Skeletal muscle tissue (tissue), 4 donors: ENCODE results near the gene CELA3A. TPM values are rescaled to one million over a fixed set of nuclear protein-coding genes. Genes with fewer than 3 reads are reported as not detected.
"Not testable (repeated sequence)": the region's sequence is repeated elsewhere in the genome, so short reads cannot be mapped to it uniquely, and the experiment has no call there.

Experiments
- H3K27ac ChIP-seq: one replicate; pipeline ENCODE4 v1.7.0; 2013; ENCODE audit warnings: mild to moderate bottlenecking, low read depth, low read length, inconsistent platforms
- H3K27me3 ChIP-seq, 3 donors: one replicate each; pipeline ENCODE4 v1.7.0; 2013; ENCODE audit warnings: low read length in 3 of 3; ENCODE audit not compliant: control insufficient read depth in 3 of 3, insufficient read depth in 3 of 3
- H3K36me3 ChIP-seq, 3 donors: one replicate each; pipeline ENCODE4 v1.7.0; 2013; ENCODE audit warnings: low read length in 3 of 3; ENCODE audit not compliant: control insufficient read depth in 3 of 3, insufficient read depth in 3 of 3
- H3K4me1 ChIP-seq, 3 donors: one replicate each; pipeline ENCODE4 v1.7.0; 2013; ENCODE audit warnings: low read length in 3 of 3, mild to moderate bottlenecking in 3 of 3; ENCODE audit not compliant: control insufficient read depth in 3 of 3, insufficient read depth in 3 of 3
- H3K4me3 ChIP-seq, 3 donors: one replicate each; pipeline ENCODE4 v1.7.0; 2013; ENCODE audit warnings: low read length in 3 of 3
- H3K9ac ChIP-seq, 3 donors: one replicate each; pipeline ENCODE4 v1.7.0; 2013; ENCODE audit warnings: low read length in 3 of 3, mild to moderate bottlenecking in 3 of 3, moderate library complexity in 2 of 3, low read depth in 1 of 3
- H3K9me3 ChIP-seq, 3 donors: one replicate each; pipeline ENCODE4 v1.7.0; 2013; ENCODE audit warnings: low read length in 3 of 3; ENCODE audit not compliant: control insufficient read depth in 3 of 3
- total RNA-seq: library from RNA; depleted of rRNA; stranded (reverse); fragments of >200 nt; gene quantifications from one replicate; pipeline ENCODE4 v1.2.3, GENCODE V29; 2014
- donor health status: Osteomylitis.

The CELA3A gene
- total RNA-seq, 1 donor from 2014 or later = not detected

DNA sequence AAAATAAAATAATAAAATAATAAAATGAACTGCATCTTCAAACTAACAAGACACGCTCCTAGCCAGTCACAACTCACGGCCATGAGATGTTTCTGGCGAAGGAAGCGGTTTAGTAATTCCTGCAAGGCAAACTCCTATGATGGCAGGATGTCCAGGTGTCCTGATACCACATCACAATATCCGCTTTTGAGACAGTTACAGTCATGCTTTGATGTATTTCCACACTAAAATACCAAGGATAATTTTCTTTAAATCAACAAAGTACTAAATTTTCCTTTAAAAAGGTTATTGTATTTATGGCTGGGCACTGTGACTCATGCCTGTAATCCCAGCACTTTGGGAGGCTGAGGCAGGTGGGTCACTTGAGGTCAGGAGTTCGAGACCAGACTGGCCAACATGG, 34.2 kb upstream of the CELA3A start:
- not testable (repeated sequence) for H3K36me3 ChIP-seq, H3K27me3 ChIP-seq, H3K4me3 ChIP-seq, H3K27ac ChIP-seq, H3K4me1 ChIP-seq, H3K9me3 ChIP-seq, H3K9ac ChIP-seq

DNA sequence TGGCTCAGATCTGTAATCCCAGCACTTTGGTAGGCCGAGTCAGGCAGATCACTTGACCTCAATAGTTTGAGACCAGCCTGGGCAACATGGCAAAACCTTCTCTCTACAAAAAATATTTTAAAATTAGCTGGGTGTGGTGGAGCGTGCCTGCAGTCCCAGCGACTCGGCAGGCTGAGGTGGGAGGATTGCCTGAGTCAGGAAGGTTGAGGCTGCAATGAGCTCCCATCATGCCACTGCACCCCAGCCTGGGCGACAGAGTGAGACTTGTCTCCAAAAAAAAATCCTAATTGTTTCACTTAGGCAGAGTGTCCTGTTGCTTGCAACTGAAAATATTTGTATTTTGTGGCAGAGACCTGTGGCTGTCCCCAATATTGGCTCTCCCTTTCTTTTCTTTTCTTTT, 32.4 kb upstream of the CELA3A start:
- H3K4me1 ChIP-seq, H3K27me3 ChIP-seq: not testable (repeated sequence)

DNA sequence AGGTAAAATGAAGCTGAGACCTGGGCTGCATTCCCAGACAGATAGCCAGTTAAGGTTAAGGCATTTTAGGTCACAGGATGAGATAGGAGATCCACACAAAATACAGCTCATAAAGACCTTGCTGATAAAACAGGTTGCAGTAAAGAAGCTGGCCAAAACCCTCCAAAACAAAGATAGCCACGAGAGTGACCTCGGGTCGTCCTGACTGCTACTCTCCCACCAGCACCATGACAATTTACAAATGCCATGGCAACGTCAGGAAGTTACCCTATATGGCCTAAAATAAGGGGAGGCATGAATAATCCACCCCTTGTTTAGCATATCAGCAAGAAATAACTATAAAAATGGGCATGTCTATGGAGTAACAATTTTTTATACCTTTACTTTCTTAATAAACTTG, 30.9 kb upstream of the CELA3A start:
- not testable (repeated sequence) for H3K36me3 ChIP-seq, H3K9me3 ChIP-seq, H3K27ac ChIP-seq, H3K4me3 ChIP-seq, H3K4me1 ChIP-seq, H3K27me3 ChIP-seq, H3K9ac ChIP-seq

More for the DNA sequence above, 32.4 kb upstream of the CELA3A start:
- H3K4me3 ChIP-seq, H3K9ac ChIP-seq, H3K27ac ChIP-seq, H3K9me3 ChIP-seq, H3K36me3 ChIP-seq: not testable (repeated sequence)

DNA sequence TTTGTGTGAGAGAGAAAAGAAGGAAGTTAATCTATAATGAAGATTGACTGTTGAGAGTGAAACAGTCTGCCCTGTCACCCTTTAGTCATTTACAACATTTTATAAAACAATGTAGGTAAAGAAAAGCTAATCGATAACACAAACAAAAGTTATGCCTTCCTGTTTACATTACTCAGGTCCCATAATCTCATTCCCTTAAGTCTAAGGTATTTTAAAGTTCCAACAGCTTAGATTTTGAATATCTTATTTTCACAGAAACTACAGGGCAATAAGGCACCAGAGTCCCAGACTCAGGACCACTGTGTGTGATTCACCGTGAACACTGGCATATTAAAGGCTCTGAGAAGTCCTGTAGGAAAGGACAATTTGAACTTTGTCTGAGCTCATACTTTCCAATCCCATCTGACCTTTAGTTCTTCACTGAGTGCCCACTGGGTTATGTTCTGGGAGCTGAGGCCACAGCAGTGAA, 28.4 kb upstream of the CELA3A start:
- H3K4me3 ChIP-seq, H3K9ac ChIP-seq, H3K36me3 ChIP-seq, H3K9me3 ChIP-seq, H3K27ac ChIP-seq, H3K4me1 ChIP-seq, H3K27me3 ChIP-seq: not testable (repeated sequence)

DNA sequence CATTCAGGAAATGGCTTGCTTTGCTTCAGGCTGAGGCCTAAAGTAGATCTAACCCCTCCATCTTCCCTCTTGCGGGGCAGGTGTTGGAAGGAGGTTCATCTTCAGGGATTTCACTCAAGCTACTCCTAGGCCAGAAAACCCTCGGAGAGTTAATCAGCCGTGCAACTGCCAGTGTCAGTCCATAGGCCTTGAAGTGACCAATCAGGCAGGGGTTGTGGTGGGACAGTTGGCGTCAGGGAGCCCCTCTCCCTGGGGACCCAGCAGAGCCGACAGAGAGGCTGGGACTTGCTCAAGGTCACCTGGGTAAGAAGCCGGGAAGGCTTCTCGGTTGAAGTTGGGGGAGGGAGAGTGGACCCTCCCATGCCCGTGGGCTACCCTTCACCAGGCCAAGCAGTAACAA, 27.5 kb upstream of the CELA3A start:
- not testable (repeated sequence) for H3K36me3 ChIP-seq, H3K9me3 ChIP-seq, H3K27me3 ChIP-seq, H3K27ac ChIP-seq, H3K4me1 ChIP-seq, H3K4me3 ChIP-seq, H3K9ac ChIP-seq

DNA sequence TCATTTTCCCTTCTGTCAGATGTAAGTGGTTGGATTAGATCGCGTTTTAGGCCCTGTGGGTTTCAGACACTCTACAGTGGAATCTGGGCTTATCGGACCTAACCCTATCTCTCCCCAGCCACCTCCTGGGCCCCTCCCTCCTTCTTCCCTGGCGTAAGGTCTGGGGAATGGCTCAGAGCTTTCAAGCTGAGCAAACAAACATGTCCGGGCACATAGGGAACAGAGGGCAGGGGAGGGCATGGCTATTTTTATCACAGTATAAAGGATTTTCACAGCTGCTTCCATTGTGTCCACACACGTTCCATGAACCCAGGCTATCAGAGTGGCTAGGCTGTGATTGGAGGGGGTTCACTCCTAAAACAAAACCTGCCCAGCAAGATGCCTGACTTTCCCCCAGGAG, 26.8 kb upstream of the CELA3A start:
- H3K27ac ChIP-seq, H3K9me3 ChIP-seq, H3K9ac ChIP-seq, H3K4me3 ChIP-seq, H3K4me1 ChIP-seq, H3K36me3 ChIP-seq, H3K27me3 ChIP-seq: not testable (repeated sequence)

DNA sequence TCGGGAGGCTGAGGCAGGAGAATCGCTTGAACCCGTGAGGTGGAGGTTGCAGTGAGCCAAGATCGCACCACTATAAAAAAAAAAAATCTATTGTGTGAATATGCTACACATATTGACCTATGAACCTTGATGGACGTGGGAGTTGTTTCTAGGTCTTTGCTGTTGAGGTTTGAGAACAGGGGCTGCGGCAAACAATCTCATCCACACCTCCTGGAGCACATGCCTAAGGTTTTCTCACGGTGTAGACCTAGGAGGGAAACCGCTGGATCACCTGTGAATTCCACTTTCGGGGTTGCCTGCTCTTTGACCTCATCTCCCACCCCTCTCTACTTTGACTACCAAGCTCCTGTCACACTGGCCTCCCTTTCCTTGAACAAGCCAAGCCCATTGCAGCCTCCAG, 26.2 kb upstream of the CELA3A start:
- H3K4me3 ChIP-seq, H3K9ac ChIP-seq, H3K27me3 ChIP-seq, H3K9me3 ChIP-seq, H3K27ac ChIP-seq, H3K36me3 ChIP-seq, H3K4me1 ChIP-seq: not testable (repeated sequence)

DNA sequence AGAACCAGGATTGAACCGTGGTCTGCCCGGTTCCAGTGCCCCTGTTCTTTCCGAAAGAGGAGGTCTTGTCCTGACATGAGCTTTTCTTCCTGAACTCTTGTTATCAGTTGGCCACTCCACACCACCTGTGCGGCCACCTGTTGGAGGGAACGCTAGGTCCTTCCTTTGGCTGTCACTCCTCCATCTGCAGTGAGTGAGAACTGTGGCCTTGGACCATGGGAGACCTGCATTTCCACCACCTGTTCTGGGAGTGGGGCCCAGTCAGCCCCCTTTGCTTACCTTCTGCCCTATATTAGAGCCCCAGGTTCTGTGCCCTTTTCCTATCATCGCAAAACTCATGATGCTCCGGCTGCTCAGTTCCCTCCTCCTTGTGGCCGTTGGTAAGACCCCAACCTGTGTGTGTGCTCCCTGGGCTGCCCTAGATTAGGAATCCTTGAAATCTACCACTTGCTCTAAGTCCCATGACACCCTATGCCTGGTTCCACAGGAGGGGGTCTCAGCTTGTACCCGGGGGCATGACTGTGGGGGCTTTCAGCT, 24.7 kb upstream of the CELA3A start, which contains the start of gene CELA3B:
Gene CELA3B (plus strand): TSS at position 320 of the 537 bp plus-strand sequence. CDS start 18 bp downstream, at position 338.
- H3K27me3 ChIP-seq, H3K9me3 ChIP-seq, H3K4me1 ChIP-seq, H3K36me3 ChIP-seq, H3K4me3 ChIP-seq, H3K27ac ChIP-seq, H3K9ac ChIP-seq: not testable (repeated sequence)

DNA sequence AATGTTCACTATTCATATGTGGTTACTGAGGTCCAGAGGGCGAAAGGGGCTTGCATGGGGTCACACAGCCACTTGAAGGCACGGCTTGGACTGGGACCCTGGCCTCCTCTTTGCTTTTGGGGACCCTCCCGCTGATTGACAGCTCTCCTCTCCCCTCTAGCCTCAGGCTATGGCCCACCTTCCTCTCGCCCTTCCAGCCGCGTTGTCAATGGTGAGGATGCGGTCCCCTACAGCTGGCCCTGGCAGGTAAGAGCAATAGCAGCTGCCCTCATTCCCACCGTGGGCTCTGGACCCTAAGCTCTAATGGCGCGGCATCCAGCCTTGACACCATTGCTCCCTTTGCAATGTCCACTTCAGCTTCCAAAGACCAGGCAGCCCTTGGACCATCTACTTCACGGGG, 23.2 kb upstream of the CELA3A start:
- H3K27ac ChIP-seq, H3K9ac ChIP-seq, H3K9me3 ChIP-seq: not testable (repeated sequence)

DNA sequence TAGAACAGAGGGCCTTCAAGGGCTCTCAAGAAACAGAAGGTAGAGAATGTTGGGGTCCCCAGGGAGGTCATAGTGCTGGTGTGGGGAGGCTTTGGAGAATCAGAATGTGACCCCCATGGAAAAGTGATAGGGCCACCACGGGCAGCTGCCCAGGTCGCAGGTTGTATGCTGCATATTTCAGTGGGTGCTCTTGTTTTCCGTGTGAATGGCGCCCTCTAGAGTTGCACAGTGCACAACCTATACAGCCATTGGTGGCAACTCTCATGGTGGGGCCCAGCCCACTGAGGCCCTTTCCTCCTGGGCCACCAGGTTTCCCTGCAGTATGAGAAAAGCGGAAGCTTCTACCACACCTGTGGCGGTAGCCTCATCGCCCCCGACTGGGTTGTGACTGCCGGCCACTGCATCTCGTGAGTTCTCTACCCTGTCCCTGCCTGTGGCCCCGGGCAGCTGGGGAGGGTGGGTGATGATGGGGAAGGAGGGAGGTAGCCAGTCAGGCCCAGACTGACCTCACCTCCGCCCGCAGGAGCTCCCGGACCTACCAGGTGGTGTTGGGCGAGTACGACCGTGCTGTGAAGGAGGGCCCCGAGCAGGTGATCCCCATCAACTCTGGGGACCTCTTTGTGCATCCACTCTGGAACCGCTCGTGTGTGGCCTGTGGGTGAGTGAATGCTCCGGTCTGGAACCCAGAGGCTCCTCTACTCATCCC, 20.8 kb upstream of the CELA3A start:
- H3K4me3 ChIP-seq = not testable (repeated sequence)

More for the DNA sequence above, 23.2 kb upstream of the CELA3A start:
- not testable (repeated sequence) for H3K4me3 ChIP-seq, H3K27me3 ChIP-seq, H3K36me3 ChIP-seq, H3K4me1 ChIP-seq

More for the DNA sequence above, 20.8 kb upstream of the CELA3A start:
- H3K9ac ChIP-seq, H3K27ac ChIP-seq, H3K36me3 ChIP-seq, H3K9me3 ChIP-seq, H3K27me3 ChIP-seq, H3K4me1 ChIP-seq: not testable (repeated sequence)
